Epithelial cell of proximal tubule (primary cell): Measurements from ENCODE around the gene IFIT5. TPM values are rescaled to one million over a fixed set of nuclear protein-coding genes. Genes with fewer than 3 reads are reported as not detected.
A peak's percentile ranks its signal among the peaks of the same experiment; 100 is the strongest.
"Not testable (repeated sequence)": the region's sequence is repeated elsewhere in the genome, so short reads cannot be mapped to it uniquely, and the experiment has no call there.

Source experiments
- DNase-seq: peaks from one replicate; pipeline ENCODE4 v3.0.0-alpha.2; 2011; ENCODE audit warnings: low read depth
- H3K4me3 ChIP-seq: 2 replicates; pipeline ENCODE4 v1.5.1; 2011; ENCODE audit warnings: low read depth, mild to moderate bottlenecking, low read length
- CTCF ChIP-seq: conservative IDR thresholded peaks from 2 replicates; pipeline ENCODE4 v1.5.1; 2012; ENCODE audit warnings: low read depth, mild to moderate bottlenecking, low read length
- total RNA-seq: library from RNA; depleted of rRNA; stranded (reverse); fragments of >200 nt; gene quantifications from 2 replicates; pipeline ENCODE4 v1.2.3, GENCODE V29; 2015

The IFIT5 gene
- total RNA-seq, 1 donor from 2014 or later, result 9.6 TPM

- TF ChIP-seq CTCF, result no peak
- no peak for DNase-seq
Observed at GRCh38 chr10:89388806-89389205, 25.6 kb upstream of the IFIT5 start.

GRCh38 chr10:89389254-89389653 is 25.1 kb upstream of the IFIT5 start:
- DNase-seq, result no peak
- H3K4me3 ChIP-seq, result no peak overlapping the region
- TF ChIP-seq CTCF, result peak; percentile 55

More at GRCh38 chr10:89388806-89389205, 25.6 kb upstream of the IFIT5 start:
- H3K4me3 ChIP-seq, result no peak overlapping the region

- TF ChIP-seq CTCF, result no peak
- no peak overlapping the region for H3K4me3 ChIP-seq
- no peak for DNase-seq
Observed at GRCh38 chr10:89390476-89391225, 23.7 kb upstream of the IFIT5 start.

- DNase-seq, H3K4me3 ChIP-seq: not testable (repeated sequence)
Observed at GRCh38 chr10:89391226-89391576, 23.2 kb upstream of the IFIT5 start.

GRCh38 chr10:89391907-89392756 is 22.2 kb upstream of the IFIT5 start, which contains the start of gene IFIT1:
Gene IFIT1 (plus strand): TSS chr10:89392623. CDS start chr10:89392713, 90 bp downstream.
- DNase-seq, result no peak
- TF ChIP-seq CTCF, result peak; percentile 14

GRCh38 chr10:89392974-89393373 is 21.4 kb upstream of the IFIT5 start:
- no peak for DNase-seq
- peak overlapping the region; percentile 56 for H3K4me3 ChIP-seq
- TF ChIP-seq CTCF, result no peak

More at GRCh38 chr10:89391907-89392756, 22.2 kb upstream of the IFIT5 start, which contains the start of gene IFIT1:
- H3K4me3 ChIP-seq, result peak within 1 kb of the TSS; percentile 56

- no peak overlapping the region for H3K4me3 ChIP-seq
Observed at GRCh38 chr10:89393898-89394297, 20.5 kb upstream of the IFIT5 start.

More at GRCh38 chr10:89393898-89394297, 20.5 kb upstream of the IFIT5 start:
- no peak for TF ChIP-seq CTCF
- DNase-seq, result no peak
